BJ (cell line): ENCODE measurements around the gene LYPD8. TPM values are rescaled to one million over a fixed set of nuclear protein-coding genes. Genes with fewer than 3 reads are reported as not detected.

Experiments
- CTCF ChIA-PET: fragments of 350-600 bp; formaldehyde crosslinking; extraction: SDS; loops from one replicate; lab custom pipeline; 2021; ENCODE audit warnings: antibody characterized with exemption, inconsistent platforms; lab: Yijun Ruan, JAX
- POLR2A ChIA-PET: fragments of 300-600 bp; sonication (Branson Sonifier 250); formaldehyde crosslinking; extraction: SDS; loops from one replicate; lab custom pipeline; 2021; ENCODE audit warnings: antibody characterized with exemption; lab: Charles Lee
- DNase-seq: peaks from one replicate; pipeline ENCODE4 v3.0.0-alpha.2; 2011; ENCODE audit warnings: low read depth
- H3K27me3 ChIP-seq: 2 replicates; pipeline ENCODE4 v1.6.0; 2011; ENCODE audit warnings: low read length; ENCODE audit not compliant: control insufficient read depth, insufficient read depth
- H3K36me3 ChIP-seq: 2 replicates; pipeline ENCODE4 v1.5.1; 2011; ENCODE audit warnings: low read length; ENCODE audit not compliant: control insufficient read depth, insufficient read depth
- H3K4me3 ChIP-seq: 2 replicates; pipeline ENCODE4 v1.5.1; 2011; ENCODE audit warnings: low read depth, mild to moderate bottlenecking, control low read depth, low read length
- CTCF ChIP-seq: IDR thresholded peaks from 2 replicates; pipeline ENCODE4 v1.5.1; 2011; ENCODE audit warnings: low read depth, mild to moderate bottlenecking, control low read depth, inconsistent platforms, low read length, moderate library complexity; ENCODE audit not compliant: insufficient read depth
- polyA plus RNA-seq: library from polyadenylated mRNA; depleted of rRNA; stranded (reverse); fragments of >200 nt; gene quantifications from 2 replicates; pipeline ENCODE4 v1.2.3, GENCODE V29; 2011; rRNA removed
- small RNA-seq: library from RNA; depleted of rRNA; stranded (forward); fragments of <200 nt; gene quantifications from one replicate; pipeline ENCODE3, GENCODE V24; 2012; ENCODE audit warnings: low replicate concordance, low read depth; ENCODE audit not compliant: insufficient read length

Gene LYPD8
- polyA plus RNA-seq, 1 experiment: not detected

DNA sequence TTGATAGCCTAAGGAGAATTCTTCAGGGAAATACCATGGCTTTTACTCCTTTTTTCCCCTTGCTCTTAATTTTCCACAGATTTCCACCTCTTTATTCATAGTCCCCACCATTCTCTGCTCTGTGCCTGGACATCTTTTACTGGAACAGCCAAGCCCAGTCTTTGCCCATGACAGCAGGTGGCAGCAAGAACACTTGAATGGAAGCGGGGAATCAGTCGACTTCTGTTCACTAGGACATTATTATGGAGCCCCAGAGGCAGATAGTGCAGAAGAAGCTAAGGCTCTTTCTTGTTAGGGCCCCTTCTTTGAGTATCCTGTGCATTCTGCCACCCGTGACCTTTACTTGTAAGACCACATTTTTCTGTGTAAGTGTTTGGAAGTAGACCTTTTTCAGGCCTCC, 59.3 kb downstream of the LYPD8 start:
- POLR2A ChIA-PET: no interaction called here
- CTCF ChIA-PET: no interaction called here
- no peak overlapping the region for H3K4me3 ChIP-seq
- no peaks in the 10 kb centered on the region for H3K36me3 ChIP-seq
- TF ChIP-seq CTCF: no peak
- no peak for DNase-seq
- no peaks in the 10 kb centered on the region for H3K27me3 ChIP-seq

DNA sequence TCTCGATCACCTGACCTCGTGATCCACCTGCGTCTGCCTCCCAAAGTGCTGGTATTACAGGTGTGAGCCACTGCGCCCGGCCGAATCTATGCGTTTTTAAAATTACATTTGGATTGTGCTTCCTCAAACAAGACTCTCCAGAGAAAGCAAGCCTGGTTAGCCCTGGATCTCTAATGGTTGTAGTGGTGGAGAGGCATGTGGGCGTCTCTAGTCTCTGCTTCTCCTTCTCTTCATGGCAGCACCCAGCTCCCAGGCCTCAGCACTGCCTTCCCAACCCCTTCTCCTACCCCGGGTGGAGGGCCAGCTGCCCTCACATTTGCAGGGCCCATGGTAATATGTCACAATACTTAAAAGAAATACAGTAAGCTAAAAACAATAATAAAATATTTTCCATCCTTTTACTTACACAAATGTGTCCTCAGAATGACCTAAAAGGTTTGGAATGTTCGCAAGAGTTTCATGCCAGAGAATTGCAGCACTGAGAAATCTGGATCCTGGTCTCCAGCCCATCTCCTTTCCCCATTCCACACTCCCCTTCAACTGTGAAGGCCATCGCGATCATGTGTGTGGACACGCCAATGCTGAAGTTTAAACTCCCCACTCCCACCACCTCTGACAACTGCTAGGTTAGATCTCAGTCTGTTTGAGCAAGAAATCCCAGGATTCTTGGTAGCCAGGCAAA, 60.0 kb downstream of the LYPD8 start:
- no peak for DNase-seq
- CTCF ChIA-PET: no interaction called here
- POLR2A ChIA-PET: no interaction called here
- no peak for TF ChIP-seq CTCF
- no peak overlapping the region for H3K4me3 ChIP-seq
- H3K27me3 ChIP-seq: no peaks in the 10 kb centered on the region
- no peaks in the 10 kb centered on the region for H3K36me3 ChIP-seq

- ChIA-PET CTCF (interaction anchor here (0.6 kb wide), 1 partner anchor 10 kb away, joined by 4 read pairs; no protein-coding TSS in a partner anchor), POLR2A (no interaction called here)
- Histone ChIP-seq H3K36me3 (no peaks in the 10 kb centered on the region), H3K4me3 (no peak overlapping the region), H3K27me3 (no peaks in the 10 kb centered on the region)
- TF ChIP-seq CTCF: no peak
- no peak for DNase-seq
Measured at GRCh38 chr1:248691567-248692155, 63.9 kb downstream of the LYPD8 start.

Small RNA genes lying within 50 kb of the gene (small RNA-seq; reads per million reads assigned to genes)
- gene AHCYP8: not detected

Other genes with a start within 250 kb of the LYPD8 start
- not detected in 2 replicates for gene OR2G6, start 247.7 kb downstream of the LYPD8 start, polyA plus RNA-seq
- gene OR2T29, start 193.0 kb downstream of the LYPD8 start, polyA plus RNA-seq: not detected in 2 replicates
- not detected in 2 replicates for gene OR2T34, start 181.0 kb downstream of the LYPD8 start, polyA plus RNA-seq
- gene OR2T10, start 158.1 kb downstream of the LYPD8 start, polyA plus RNA-seq: not detected in 2 replicates
- gene OR2T11, start 120.7 kb downstream of the LYPD8 start, polyA plus RNA-seq: not detected in 2 replicates
- not detected in 2 replicates for gene OR2T35, start 110.5 kb downstream of the LYPD8 start, polyA plus RNA-seq
- gene OR2T27, start 100.2 kb downstream of the LYPD8 start, polyA plus RNA-seq: not detected in 2 replicates
- not detected in 2 replicates for gene OR14I1, start 53.0 kb downstream of the LYPD8 start, polyA plus RNA-seq
- gene SH3BP5L, start 70.2 kb upstream of the LYPD8 start, polyA plus RNA-seq: 23.2 and 32.5 TPM in 2 replicates
- gene ZNF672, start 82.5 kb upstream of the LYPD8 start, polyA plus RNA-seq: 13.9 and 17.1 TPM in 2 replicates
- 13.1 and 19.5 TPM in 2 replicates for gene ZNF692, start 103.3 kb upstream of the LYPD8 start, polyA plus RNA-seq
- 3.8 and 4.2 TPM in 2 replicates for gene PGBD2, start 150.5 kb upstream of the LYPD8 start, polyA plus RNA-seq